GM21576 (cell line): ENCODE data around the gene PPIH.
"Not testable (repeated sequence)": the region's sequence is repeated elsewhere in the genome, so short reads cannot be mapped to it uniquely, and the experiment has no call there.

Experiments used
- ATAC-seq: cut with Tn5 transposase; IDR thresholded peaks from one replicate; pipeline ENCODE4 v1.9.1; 2021; ENCODE audit warnings: mild to moderate bottlenecking, moderate library complexity; ENCODE audit not compliant: unreplicated experiment

The PPIH gene

DNA sequence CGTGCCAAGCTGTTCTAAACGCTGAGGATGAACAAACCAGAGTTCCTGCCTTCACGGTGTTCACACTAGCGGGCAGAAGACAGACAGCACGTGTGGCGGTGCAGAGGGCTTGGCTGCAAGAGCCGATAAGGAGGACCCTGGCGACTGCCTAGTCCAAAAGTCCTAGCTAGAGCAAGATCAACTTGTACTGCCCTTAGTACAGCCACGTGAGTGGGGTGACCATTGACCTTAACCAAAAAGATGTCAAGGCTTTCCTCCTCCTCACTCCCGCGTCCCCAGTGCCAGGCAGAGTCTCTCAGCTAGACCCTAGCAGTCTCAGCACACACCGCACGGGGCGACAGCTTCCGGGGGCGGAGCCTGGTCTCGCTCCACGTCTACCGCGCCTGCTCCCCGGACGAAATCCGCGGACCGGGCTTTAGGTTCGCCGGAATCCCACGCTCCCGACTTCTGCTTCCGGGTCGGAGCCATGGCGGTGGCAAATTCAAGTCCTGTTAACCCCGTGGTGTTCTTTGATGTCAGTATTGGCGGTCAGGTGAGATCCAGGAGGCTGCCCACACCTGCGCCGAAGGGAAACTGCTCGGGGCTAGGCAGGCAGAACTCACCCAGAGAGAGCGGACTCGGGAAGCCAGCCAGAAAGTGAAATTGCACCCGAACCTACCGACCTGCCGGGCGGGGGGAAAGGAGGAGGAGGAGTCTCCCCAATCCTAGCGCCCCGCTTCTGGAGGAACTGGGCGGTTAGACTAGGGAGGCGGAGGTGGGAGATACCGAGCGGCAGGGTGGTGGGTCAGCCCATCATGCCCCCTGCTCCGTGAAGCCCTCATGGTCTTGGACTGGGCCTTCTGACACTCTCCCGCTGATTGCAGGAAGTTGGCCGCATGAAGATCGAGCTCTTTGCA lies at the start of gene PPIH:
Gene PPIH (plus strand): TSS at position 443 of the 896 bp plus-strand sequence. CDS start 24 bp downstream, at position 467.
- peak; percentile 87 for ATAC-seq

DNA sequence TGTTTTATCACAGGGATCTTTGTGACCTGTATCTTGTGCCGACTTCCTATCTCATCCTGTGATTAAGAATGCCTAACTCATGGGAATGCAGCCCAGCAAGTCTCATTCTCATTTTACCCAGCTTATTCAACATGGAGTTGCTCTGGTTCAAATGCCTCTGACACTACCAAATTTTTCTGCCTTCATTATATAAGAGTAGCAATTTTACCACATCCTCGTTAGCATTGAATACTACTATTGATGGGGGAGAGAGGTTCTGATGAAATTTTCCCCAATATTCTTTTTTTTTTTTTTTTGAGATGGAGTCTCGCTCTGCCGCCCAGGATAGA lies 44.5 kb upstream of the PPIH start:
- no peak for ATAC-seq

DNA sequence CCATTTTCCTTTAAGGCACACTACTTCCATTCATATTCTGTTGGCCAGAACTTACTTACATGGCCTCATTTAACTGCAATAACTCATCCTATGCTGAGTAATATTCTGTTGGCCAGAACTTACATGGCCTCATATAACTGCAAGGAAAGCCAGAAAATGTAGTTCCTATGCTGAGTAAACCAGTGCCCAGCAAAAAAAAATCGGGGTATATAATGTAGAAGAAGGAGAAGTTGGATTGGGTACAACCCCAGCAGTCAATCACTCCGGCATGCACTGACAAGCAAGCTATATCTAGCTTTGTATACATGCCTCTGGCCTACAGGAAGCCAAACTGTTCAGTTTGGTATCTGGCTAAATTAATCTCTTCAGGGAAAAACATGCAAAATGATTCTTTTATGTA lies 39.4 kb upstream of the PPIH start:
- no peak for ATAC-seq

DNA sequence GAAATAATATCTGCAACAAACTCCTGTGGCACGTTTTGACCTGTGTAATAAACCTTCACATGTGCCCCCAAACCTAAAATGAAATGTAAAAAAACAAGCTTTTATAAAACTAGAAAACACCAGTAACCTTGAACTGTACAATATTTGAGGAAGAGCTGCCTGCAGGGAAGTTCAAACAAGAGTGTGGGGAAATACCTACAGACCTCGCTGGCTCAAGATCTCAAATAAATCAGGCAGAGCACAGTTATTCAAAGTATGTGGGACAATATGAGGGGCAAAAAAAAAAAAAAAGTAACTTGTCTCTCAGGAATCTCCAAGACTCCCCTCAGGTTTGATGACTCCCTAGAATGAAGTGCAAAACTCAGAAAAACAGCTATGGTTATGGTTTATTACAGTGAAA lies 37.9 kb upstream of the PPIH start:
- no peak for ATAC-seq

DNA sequence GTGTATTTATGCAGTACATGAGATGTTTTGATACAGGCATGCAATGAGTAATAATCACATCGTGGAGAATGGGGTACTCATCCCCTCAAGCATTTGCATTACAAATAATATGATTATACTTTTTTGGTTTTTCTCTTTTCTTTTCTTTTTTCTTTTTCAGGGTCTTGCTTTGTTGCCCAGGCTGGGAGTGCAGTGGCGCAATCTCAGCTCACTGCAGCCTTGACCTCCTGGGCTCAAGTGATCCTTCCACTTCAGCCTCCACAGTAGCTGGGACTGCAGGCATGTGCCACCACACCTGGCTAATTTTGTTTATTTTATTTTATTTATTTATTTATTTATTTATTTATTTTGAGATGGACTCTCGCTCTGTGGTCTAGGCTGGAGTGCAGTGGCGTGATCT lies 37.0 kb upstream of the PPIH start:
- ATAC-seq, result not testable (repeated sequence)

DNA sequence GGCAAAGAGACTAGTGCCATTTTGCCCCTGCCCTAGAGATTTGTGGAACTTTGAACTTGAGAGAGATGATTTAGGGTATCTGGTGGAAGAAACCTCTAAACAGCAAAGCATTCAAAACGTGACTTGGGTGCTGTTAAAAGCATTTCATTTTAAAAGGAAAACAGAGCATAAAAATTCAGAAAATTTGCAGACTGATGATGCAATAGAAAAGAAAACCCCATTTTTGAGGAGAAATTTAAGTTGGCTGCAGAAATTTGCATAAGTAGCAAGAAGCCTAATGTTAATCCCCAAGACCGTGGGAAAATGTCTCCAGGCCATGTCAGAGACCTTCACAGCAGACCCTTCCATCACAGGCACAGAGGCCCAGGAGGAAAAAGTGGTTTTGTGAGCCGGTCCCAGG lies 31.0 kb upstream of the PPIH start:
- ATAC-seq, result not testable (repeated sequence)

DNA sequence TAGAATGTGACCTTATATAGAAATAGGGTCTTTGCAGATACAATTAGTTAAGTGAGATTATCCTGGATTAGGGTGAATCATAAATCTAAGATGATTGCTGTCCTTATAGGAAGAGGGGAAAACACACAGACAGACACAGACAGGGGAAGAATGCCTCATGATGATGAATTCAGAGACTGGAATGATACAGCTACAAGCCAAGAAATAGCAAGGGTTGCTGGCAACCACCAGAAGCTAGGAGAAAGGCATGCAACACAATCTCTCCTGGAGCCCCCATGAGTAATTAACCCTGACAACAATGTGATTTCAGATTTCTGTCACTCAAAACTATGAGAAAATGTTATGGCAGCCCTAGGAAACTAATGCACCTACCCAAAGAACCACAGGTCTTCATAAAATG lies 19.1 kb upstream of the PPIH start:
- no peak for ATAC-seq

DNA sequence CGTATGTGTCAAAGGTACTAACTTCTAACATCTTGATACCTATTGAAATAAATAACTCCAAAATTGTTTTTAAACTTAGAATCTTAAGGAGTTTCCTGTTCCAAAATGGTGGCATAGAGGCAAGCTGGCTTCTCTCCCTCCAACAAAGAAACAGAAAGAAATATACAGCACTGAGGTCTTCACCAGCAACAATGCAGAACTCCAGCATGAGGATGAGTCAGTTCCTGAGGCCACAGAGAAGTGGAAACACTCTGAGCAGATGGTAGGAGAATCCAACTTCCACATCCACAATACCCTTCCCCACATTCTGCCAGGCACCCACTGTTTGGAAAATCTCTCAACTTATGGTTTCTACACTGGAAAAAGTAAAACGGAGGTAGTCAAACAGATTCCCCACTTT lies 12.2 kb upstream of the PPIH start:
- ATAC-seq, result no peak

DNA sequence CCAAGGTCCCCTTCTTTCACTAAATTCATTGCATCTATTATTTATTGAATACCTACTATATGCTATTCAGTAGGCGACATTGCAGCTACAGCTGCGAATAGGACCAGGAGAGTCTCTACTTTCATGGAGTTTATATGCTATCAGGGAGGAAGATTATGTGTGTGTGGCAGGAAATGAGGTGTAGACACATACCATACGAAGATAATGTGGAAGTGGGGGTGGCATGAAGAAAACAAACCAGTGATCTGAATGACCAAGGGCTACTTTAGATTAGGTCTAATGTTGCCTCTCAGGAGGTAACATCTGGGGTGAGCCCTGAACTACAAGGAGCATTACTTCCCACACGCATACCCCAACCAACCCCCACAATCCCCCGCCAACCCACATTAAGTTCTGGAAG lies 1.0 kb upstream of the PPIH start:
- no peak for ATAC-seq

DNA sequence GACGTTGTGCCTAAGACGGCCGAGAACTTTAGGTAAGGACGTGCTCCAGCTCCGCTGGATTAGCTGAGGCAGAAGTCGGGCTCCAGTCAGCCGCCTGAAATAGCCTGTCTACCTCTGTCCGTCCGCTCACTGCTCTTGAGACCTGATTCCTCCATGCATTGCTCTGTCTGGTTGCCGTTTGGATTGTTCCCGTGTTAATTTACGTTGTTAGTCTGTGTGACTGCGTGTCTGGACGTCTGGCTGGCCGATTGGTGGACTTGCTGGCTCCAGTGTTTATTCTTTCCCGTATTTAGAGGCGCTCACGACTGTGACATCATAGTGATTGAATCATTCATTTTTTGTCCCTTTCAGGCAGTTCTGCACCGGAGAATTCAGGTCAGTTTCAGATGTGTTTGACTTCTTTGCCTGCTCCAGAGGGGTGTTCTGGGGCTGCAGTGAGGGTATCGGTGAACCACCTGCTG lies 684 bp downstream of the PPIH start:
- ATAC-seq, result no peak

DNA sequence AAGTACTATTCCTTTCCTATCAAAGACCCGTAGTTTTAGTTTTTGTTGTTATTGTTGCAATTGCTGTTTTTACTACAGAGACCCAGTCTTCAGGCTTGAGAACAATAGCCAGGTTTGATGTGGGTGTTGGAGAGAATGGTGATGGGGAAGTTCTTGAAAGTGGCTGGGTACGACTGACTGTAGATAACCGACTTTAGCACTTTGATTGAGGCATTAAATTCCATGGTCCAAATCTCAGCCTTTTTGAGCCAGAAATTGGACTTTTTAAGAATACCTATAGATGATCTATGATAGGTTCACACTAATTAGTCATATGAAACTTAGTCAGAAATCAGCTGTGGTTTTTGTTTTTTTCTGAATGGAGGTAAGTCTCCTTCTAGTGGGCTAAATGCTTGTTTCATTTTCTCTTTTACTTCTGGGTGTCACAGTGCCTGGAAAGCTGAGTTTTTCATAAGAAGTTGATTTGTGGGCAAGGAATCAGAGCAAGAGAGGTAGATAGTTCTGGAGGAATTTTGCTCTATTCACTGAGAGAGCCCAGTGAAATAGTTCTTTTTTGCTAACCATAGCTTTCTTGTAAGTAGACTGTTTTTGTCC lies 2.8 kb downstream of the PPIH start:
- ATAC-seq, result no peak

DNA sequence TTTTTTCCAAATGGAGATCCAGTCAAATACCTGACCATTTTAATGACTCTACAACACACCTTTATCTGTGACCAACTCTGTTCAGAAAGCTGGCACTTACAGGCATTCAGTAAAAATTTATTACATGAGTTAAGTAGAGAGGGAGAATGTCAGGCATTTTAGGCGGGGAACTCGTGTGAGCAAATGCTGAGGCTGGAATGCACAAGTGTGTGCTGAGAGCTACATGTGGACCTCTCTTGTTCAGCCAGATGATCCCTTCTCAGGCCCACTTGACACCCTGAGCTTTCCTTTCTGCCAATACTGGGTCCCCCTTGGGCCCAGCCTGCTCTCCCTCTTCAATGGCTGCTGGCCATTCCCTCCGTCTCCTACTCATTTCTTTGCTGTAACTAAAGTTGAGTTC lies 11.7 kb downstream of the PPIH start:
- no peak for ATAC-seq

DNA sequence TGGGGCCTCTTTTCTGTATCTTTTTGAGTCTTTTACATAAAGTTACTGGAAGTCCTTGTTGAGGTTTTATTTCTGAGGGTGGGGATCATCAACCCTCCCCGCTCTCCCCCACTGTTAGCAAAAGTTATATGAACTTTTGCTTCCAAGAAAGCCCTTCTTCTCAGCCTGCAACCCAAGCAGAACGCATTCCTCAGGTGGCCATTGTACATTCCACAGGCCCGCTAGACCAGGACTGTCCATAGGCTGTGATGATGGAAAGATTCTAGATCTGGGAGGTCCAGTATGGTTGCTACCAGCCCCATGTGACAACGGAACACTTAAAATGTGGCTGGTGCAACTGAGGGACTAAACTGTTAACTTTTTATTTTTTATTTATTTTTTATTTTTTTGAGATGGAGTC lies 12.2 kb downstream of the PPIH start:
- ATAC-seq, result no peak

DNA sequence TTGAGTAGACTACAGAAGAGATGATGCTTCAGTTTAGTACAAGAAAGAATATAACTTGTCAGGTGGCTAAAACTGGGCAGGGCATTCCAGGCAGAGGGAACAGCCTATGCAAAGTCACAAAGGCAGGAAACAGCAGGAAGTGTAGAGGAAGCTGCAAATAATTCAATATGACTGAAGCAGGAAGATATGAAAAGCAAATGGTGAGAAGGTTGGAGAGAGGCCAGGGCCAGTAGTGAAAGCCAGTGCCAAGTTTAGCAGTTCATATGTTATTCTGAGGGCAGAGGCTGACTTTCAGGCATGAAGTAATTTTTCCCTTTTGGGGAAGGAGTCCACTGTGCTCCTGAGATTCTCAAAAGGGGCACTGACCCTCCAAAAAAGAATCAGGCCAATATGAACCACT lies 16.0 kb downstream of the PPIH start:
- ATAC-seq, result no peak

DNA sequence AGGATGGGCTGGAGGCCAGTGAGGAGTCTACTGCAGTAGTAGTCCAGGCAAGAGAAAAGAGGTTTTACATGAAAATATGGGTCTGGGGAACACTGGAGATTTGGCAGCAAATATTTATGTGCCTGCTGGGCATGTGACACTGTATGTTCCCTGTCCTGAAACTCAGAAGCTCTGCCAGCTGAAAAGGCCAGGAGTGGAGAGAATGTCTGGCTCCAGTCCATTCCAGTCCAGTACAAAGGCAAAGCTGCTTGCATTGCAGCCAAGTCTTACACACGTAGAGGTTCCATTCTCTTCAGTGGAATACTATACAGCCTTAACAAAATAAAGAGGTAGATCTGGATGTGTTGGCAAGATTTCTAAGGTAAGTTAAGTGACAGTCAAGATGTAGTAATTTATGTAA lies 16.5 kb downstream of the PPIH start:
- no peak for ATAC-seq

DNA sequence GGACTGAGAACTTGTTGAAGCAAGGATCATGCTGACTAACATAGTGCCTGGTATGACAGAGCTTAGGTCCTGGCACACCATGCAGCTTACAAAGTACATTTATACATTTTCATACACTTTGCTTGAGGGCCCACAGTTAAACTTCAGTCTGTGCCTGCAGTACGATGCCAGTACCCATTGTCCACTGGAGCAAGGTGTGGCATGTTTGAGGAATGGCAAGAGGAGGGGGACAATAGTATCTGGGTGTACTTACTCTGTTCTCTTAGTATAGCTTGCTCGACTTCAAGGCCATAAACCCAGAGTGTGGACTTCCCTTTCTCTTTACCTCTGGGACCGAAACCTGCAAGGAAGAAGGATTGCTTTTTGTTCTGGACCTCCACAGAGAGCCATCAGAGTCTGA lies 17.2 kb downstream of the PPIH start:
- ATAC-seq, result no peak

DNA sequence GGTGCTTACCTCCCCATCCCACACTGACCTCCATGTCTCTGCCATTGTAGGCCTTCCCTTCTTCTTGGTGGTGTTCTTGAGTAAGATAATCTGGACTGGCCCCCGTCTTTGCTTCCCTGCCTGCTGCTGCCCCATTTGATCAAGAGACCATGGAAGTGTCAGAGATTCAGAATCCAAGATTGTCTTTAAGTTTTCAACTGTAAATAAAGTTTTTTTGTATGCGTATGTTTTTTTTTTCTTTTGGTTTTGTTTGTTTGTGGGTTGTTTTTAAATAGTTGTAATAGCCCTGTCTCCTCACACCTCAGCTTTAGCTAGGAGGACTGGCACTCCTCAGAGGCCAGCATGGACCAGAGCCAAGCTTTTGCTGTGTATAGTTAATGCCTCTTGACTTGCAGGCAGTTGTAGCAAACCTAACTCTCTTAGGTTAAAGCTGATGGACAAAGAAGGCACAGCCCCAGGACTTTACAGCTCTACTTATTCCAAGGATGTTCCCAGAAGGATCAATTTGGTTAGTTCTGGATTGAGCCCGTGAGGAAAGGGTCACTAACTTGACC lies 18.4 kb downstream of the PPIH start:
- no peak for ATAC-seq

DNA sequence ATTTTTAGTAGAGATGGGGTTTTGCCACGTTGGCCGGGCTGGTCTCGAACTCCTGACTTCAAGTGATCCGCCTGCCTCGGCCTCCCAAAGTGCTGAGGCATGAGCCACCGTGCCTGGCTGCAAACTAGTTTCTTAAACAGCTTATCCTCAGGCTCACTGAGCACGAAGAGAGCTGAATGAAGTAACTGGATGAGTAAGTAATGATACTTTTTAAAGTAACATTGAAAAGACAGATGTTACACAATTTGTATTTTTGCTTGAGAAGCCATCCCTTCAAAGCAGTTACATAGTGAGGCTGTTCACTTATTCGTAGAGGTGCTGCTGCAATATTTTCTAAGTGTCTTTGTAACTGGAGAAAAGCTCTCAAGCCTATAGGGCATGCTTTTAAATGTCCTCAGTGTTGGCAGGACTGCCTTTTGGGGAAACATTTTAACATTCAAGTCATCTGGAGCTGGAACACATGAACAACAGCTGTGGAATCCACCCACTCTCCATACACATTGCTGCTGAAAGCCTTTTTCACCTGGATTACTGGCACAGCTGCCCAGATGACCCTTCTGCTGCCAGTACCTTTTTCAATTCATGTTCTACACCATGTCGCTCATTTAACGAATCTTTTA lies 21.3 kb downstream of the PPIH start:
- no peak for ATAC-seq

DNA sequence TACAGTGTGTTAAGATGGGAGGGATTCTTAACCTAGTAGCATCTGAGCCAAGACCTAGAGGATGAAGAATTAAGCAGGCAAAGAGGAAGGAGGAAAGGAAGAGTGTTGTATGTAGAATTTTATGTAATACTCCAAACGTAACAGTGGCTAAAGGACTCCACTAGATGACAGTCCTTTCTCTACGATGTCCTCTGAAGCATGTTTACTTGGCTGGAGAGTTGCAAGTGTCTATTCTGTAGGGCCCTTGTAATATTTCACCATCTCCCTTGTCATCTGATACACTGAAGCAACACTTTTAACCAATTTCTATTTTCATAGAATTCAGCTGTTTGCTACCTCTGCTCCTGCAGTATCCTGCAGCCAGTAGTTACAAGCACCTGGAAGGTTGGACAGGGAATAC lies 21.8 kb downstream of the PPIH start:
- ATAC-seq, result no peak

DNA sequence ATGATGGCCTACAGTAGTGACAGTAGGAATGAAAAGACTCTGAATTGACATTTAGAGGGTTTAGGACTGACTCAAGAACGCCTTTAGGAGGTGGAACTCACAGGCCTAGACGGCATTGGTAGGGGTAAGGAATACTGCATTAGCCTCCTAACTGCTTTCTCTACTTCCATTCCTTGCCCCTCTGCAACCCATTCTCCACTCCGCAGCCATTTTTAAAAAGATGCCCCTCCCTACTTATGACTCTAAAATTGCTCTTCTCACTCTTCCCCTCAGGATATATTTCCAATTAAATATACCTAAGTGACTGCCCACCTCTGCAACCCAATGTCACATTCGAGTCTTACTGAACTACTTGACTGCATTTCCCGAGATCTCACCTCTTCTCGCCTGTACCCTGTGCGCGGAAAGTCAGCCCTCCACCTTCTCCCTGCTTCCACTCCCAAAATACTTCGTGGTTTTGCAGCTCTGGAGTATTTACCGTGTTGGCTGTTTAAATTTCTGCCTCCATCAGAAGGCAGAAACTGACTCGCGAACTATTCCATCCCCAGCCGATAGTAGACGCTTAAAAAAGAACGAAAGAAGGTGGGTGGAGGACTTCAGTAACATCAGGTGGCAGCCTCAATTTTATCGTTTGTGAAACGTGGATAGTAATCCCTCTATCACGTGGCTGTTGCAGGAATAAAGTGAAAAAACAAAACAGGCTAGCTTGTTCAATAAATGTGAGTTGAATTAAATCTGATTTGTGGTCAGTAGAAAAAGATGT lies 22.9 kb downstream of the PPIH start:
- ATAC-seq, result no peak
